Keratinocyte (primary cell): ENCODE data around the gene HABP4. TPM values are rescaled to one million over a fixed set of nuclear protein-coding genes. Genes with fewer than 3 reads are reported as not detected.

Experiments
- DNase-seq: peaks from one replicate; pipeline ENCODE4 v3.0.0-alpha.2; 2011; ENCODE audit warnings: low read depth, missing footprints, low spot score
- FAIRE-seq: peaks from 2 replicates; lab custom pipeline; 2011; peaks lifted over from hg19 to GRCh38; lab: Jason Lieb, UNC
- H2AFZ ChIP-seq: 2 replicates; pipeline ENCODE4 v1.6.0; 2012; ENCODE audit warnings: low read length, control low read depth, inconsistent platforms; ENCODE audit not compliant: control insufficient read depth
- H3K27ac ChIP-seq: 2 replicates; pipeline ENCODE4 v1.5.1; 2011; ENCODE audit warnings: low read length; ENCODE audit not compliant: control insufficient read depth, insufficient read depth
- H3K27me3 ChIP-seq: 3 replicates; pipeline ENCODE4 v1.6.0; 2011; ENCODE audit warnings: low read length; ENCODE audit not compliant: control insufficient read depth, insufficient read depth; ENCODE audit errors: extremely low read depth
- H3K36me3 ChIP-seq, 2 experiments: 2 replicates in 1 of 2; 3 replicates in 1 of 2; pipeline ENCODE4 v1.5.1; 2011; ENCODE audit warnings: low read length in 2 of 2, mild to moderate bottlenecking in 1 of 2; ENCODE audit not compliant: control insufficient read depth in 2 of 2, insufficient read depth in 2 of 2; ENCODE audit errors: extremely low read depth in 1 of 2
- H3K4me1 ChIP-seq: 3 replicates; pipeline ENCODE4 v1.5.1; 2011; ENCODE audit warnings: low read length; ENCODE audit not compliant: control insufficient read depth, insufficient read depth; ENCODE audit errors: extremely low read depth
- H3K4me2 ChIP-seq: 3 replicates; pipeline ENCODE4 v1.6.0; 2011; ENCODE audit warnings: low read depth, low read length; ENCODE audit not compliant: control insufficient read depth, insufficient read depth; ENCODE audit errors: extremely low read depth
- H3K4me3 ChIP-seq, 3 experiments: fragments of 200-600 bp in 1 of 3; sonication (generic) in 1 of 3; 2 replicates in 2 of 3; 3 replicates in 1 of 3; pipeline ENCODE4 v1.5.1; 2011 to 2016; ENCODE audit warnings: low read length in 3 of 3, mild to moderate bottlenecking in 3 of 3, control low read depth in 2 of 3, inconsistent platforms in 1 of 3, low read depth in 1 of 3, mixed read lengths in 1 of 3, mixed run types in 1 of 3, moderate library complexity in 1 of 3; ENCODE audit not compliant: control insufficient read depth in 2 of 3, insufficient read depth in 2 of 3; ENCODE audit errors: extremely low read depth in 1 of 3
- H3K79me2 ChIP-seq: 2 replicates; pipeline ENCODE4 v1.6.0; 2012; ENCODE audit warnings: low read length; ENCODE audit not compliant: control insufficient read depth, insufficient read depth
- H3K9ac ChIP-seq: 3 replicates; pipeline ENCODE4 v1.6.0; 2011; ENCODE audit warnings: low read length; ENCODE audit not compliant: control insufficient read depth, insufficient read depth; ENCODE audit errors: extremely low read depth
- H3K9me1 ChIP-seq: 3 replicates; pipeline ENCODE4 v1.6.0; 2011; ENCODE audit warnings: low read length; ENCODE audit not compliant: control insufficient read depth, insufficient read depth; ENCODE audit errors: extremely low read depth
- H3K9me3 ChIP-seq: 2 replicates; pipeline ENCODE4 v1.5.1; 2012; ENCODE audit warnings: low read depth, low read length; ENCODE audit not compliant: control insufficient read depth
- H4K20me1 ChIP-seq: 3 replicates; pipeline ENCODE4 v1.6.0; 2011; ENCODE audit warnings: low read length; ENCODE audit not compliant: control insufficient read depth, insufficient read depth; ENCODE audit errors: extremely low read depth
- EZH2 ChIP-seq: IDR thresholded peaks from one replicate; pipeline ENCODE4 v1.6.1; 2012; ENCODE audit warnings: inconsistent platforms, mild to moderate bottlenecking, low read length, moderate library complexity
- dilution Hi-C: fragments of 300-500 bp; cut with MboI; formaldehyde crosslinking; loops from one replicate; pipeline ENCODE4 v1.7.0; 2020; ENCODE audit warnings: low sequenced_read_pairs; ENCODE audit not compliant: extremely low pct_ligation_motif_present
- polyA plus RNA-seq, 5 experiments: library from polyadenylated mRNA; depleted of rRNA in 3 of 5; stranded (reverse) in 3 of 5; stranded (forward) in 1 of 5; unstranded in 1 of 5; fragments of >200 nt; gene quantifications; 1 replicate in 1 of 5; 2 replicates in 3 of 5; 3 replicates in 1 of 5; pipeline versions ENCODE4 v1.2.1 to v1.2.3, GENCODE V29; 2011 to 2012; ENCODE audit warnings: missing spikeins in 2 of 5, low read depth in 1 of 5, low replicate concordance in 1 of 5
- TF ChIP-seq, protein P1 (sequence below), 3 experiments: IDR thresholded peaks in 1 of 3; conservative IDR thresholded peaks in 1 of 3; optimal IDR thresholded peaks in 1 of 3; 2 replicates in 2 of 3; 3 replicates in 1 of 3; pipeline versions ENCODE3 to v1.5.1; 2011; ENCODE audit warnings: low read length in 3 of 3, mild to moderate bottlenecking in 3 of 3, moderate library complexity in 2 of 3, control low read depth in 1 of 3, inconsistent platforms in 1 of 3; ENCODE audit not compliant: insufficient read depth in 2 of 3; ENCODE audit errors: extremely low read depth in 1 of 3

The HABP4 gene
- polyA plus RNA-seq, 1 donor (not counting 4 experiments of a cell fraction or from before 2014, with no cell fraction given), result 6.8 TPM

DNA sequence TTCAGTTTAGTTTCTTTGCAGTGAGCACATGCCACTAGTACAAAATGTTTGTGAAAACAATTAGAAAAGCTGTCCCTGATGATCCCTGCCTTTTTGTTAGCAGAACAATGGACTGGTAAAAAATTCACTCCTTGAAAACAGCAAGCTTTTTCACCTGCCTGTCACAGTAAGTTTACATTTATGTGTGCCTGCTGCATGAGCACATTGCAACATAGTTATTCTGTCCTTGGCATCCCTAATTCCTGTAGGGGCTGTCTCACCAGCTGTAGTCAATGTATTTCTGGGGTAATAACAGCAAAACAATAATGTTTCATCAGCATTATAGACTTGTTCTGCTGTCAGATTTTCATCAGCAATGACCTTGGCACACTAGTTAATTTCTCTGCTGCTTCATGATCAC, 20.2 kb upstream of the HABP4 start:
- Histone ChIP-seq H3K36me3 (no peaks in the 10 kb centered on the region), H2AFZ (no peak overlapping the region), H3K4me1 (no peaks in the 10 kb centered on the region), H3K9ac (no peak overlapping the region), H3K4me3 (no peak overlapping the region), H3K9me3 (no peaks in the 10 kb centered on the region), H3K27me3 (no peaks in the 10 kb centered on the region), H3K27ac (no peak overlapping the region), H3K9me1 (no peaks in the 10 kb centered on the region), H3K4me2 (no peak overlapping the region), H4K20me1 (no peaks in the 10 kb centered on the region), H3K79me2 (no peaks in the 10 kb centered on the region)
- dilution Hi-C loops, result no loop called here
- FAIRE-seq (no peak), DNase-seq (no peak)
- no peak for TF ChIP-seq EZH2
- TF ChIP-seq, protein P1, sequence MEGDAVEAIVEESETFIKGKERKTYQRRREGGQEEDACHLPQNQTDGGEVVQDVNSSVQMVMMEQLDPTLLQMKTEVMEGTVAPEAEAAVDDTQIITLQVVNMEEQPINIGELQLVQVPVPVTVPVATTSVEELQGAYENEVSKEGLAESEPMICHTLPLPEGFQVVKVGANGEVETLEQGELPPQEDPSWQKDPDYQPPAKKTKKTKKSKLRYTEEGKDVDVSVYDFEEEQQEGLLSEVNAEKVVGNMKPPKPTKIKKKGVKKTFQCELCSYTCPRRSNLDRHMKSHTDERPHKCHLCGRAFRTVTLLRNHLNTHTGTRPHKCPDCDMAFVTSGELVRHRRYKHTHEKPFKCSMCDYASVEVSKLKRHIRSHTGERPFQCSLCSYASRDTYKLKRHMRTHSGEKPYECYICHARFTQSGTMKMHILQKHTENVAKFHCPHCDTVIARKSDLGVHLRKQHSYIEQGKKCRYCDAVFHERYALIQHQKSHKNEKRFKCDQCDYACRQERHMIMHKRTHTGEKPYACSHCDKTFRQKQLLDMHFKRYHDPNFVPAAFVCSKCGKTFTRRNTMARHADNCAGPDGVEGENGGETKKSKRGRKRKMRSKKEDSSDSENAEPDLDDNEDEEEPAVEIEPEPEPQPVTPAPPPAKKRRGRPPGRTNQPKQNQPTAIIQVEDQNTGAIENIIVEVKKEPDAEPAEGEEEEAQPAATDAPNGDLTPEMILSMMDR (optimal IDR thresholded peaks at IDR 0.05 in 1 of 3, IDR thresholded peaks at IDR 0.05 in 1 of 3, conservative IDR thresholded peaks at IDR 0.05 in 1 of 3; ENCODE audit: extremely low read depth in 1 of 3, insufficient read depth in 2 of 3, low read length in 3 of 3), result no peak

DNA sequence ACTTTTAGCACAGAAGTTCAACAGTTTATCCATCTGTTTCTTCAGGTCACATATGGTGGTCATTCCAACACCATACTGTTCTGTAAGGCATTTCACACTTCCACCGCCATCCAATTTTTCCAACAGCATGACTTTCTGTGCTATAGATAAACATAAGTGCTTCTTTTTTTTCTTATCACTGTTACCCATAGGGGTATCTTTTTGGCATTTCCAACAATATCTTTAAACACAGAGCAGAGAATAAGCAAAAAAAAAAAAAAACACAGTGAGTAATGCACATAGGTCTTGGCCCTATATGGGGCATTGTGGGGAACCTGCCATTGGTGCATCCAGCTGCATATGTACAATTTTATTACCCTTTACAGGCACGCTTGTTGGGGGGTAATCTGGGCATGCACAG, 19.6 kb upstream of the HABP4 start:
- Histone ChIP-seq H2AFZ (no peak overlapping the region), H3K9ac (no peak overlapping the region), H3K4me1 (no peaks in the 10 kb centered on the region), H4K20me1 (no peaks in the 10 kb centered on the region), H3K9me1 (no peaks in the 10 kb centered on the region), H3K9me3 (no peaks in the 10 kb centered on the region), H3K36me3 (no peaks in the 10 kb centered on the region), H3K4me2 (no peak overlapping the region), H3K27ac (no peak overlapping the region), H3K79me2 (no peaks in the 10 kb centered on the region), H3K27me3 (no peaks in the 10 kb centered on the region), H3K4me3 (no peak overlapping the region)
- no peak for TF ChIP-seq EZH2
- TF ChIP-seq, protein P1 (optimal IDR thresholded peaks at IDR 0.05 in 1 of 3, IDR thresholded peaks at IDR 0.05 in 1 of 3, conservative IDR thresholded peaks at IDR 0.05 in 1 of 3; ENCODE audit: extremely low read depth in 1 of 3, insufficient read depth in 2 of 3, low read length in 3 of 3), result no peak
- DNase-seq (no peak), FAIRE-seq (no peak)
- dilution Hi-C loops, result no loop called here
